H7 (cell line): ENCODE measurements around the gene RBMS2. TPM values are rescaled to one million over a fixed set of nuclear protein-coding genes. Genes with fewer than 3 reads are reported as not detected.

Experiments
- DNase-seq: peaks from one replicate; pipeline ENCODE4 v3.0.0; 2012
- H3K27me3 ChIP-seq: 2 replicates; pipeline ENCODE4 v1.6.0; 2011; ENCODE audit warnings: mild to moderate bottlenecking, low read length; ENCODE audit not compliant: control insufficient read depth, insufficient read depth
- H3K36me3 ChIP-seq: replicated peaks from 2 replicates; pipeline ENCODE4 v1.5.1; 2011; ENCODE audit warnings: low read length; ENCODE audit not compliant: control insufficient read depth, insufficient read depth
- H3K4me3 ChIP-seq: 2 replicates; pipeline ENCODE4 v1.5.1; 2011; ENCODE audit warnings: low read depth, mild to moderate bottlenecking, control low read depth, low read length, moderate library complexity; ENCODE audit not compliant: insufficient read depth
- total RNA-seq: library from RNA; depleted of rRNA; stranded (reverse); fragments of >200 nt; shearing (Covaris generic); gene quantifications from 2 replicates; pipeline ENCODE4 v1.2.3, GENCODE V29; 2014

RBMS2 gene
- total RNA-seq, 1 experiment from 2014 or later, result 6.1 TPM

- DNase-seq, result no peak
- Histone ChIP-seq H3K36me3 (peaks cover 48% of the 10 kb centered on the region), H3K4me3 (no peak overlapping the region)
These were observed 94.6 kb downstream of the RBMS2 start for GRCh38 chr12:56616244-56616643.

GRCh38 chr12:56616925-56617324 is 95.3 kb downstream of the RBMS2 start:
- Histone ChIP-seq H3K27me3 (no peaks in the 10 kb centered on the region), H3K36me3 (peaks cover 41% of the 10 kb centered on the region), H3K4me3 (no peak overlapping the region)
- no peak for DNase-seq

More at GRCh38 chr12:56616244-56616643, 94.6 kb downstream of the RBMS2 start:
- no peaks in the 10 kb centered on the region for H3K27me3 ChIP-seq

DNA sequence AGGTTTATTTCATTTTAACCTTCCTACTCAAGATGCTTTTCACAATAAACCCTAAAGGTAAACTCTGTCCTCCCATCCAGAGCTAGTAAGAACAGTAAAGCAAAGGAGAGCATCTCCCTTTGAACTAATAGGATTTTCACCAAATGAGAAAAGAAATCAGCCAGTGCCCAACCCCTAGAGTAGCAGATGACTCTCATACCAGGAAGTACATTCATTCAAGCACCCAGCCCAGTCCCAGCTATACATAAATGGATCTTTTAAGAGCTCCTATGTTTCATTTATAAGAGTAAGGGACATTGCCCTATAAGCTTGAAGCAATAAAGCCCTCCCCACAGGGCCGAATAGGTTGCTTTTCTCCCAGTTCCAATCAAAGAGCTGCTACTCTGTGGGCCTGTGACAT is 100.9 kb downstream of the RBMS2 start:
- H3K4me3 ChIP-seq, result no peak overlapping the region
- no peaks in the 10 kb centered on the region for H3K27me3 ChIP-seq
- peaks cover under 1% of the 10 kb centered on the region for H3K36me3 ChIP-seq
- no peak for DNase-seq

- Histone ChIP-seq H3K4me3 (no peak overlapping the region), H3K36me3 (no peaks in the 10 kb centered on the region; the same call in 1 of the 2 replicates), H3K27me3 (no peaks in the 10 kb centered on the region)
- no peak for DNase-seq
These were observed 105.1 kb downstream of the RBMS2 start for GRCh38 chr12:56626701-56627100.

DNA sequence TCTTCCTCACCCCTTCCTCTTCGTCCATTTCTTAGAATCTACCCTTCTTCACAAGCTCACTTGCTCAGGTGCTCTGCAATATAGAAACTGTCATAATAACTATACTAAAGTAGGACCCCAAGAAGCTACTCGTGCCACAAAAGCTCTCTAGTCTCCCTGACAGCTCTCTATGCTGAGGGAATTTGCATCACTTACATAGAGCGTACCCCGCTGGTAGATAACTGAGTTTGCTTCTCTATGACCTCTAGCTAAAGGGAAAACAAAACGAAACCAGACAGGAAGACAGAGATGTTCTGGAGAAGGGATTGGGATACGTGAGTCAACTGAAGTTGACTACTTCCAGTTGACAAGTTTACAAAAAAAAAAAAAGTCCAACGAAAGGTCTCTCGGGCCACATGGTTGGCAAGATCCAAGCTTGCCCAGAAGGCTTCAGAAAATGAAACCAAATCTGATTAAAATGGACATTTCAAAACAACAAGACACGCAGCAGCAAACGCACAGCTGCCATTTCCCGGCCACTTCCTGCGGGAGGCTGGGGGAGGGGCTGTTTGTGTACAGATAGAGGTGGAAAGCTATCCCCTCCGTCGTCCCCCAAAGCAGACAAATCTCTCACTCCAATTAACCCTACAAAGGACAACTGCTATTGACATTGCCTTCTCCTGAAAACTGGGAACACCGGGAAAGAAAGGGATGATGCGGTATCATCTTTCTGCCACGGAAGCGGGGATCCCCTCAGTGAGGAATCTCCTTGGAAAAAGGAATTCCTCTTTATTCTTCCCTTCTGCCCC is 107.2 kb downstream of the RBMS2 start:
- Histone ChIP-seq H3K27me3 (no peaks in the 10 kb centered on the region), H3K36me3 (no peaks in the 10 kb centered on the region; the same call in 1 of the 2 replicates), H3K4me3 (peak overlapping the region; percentile 87)
- peak; percentile 67 for DNase-seq

- no peaks in the 10 kb centered on the region; the same call in 1 of the 2 replicates for H3K36me3 ChIP-seq
- no peaks in the 10 kb centered on the region for H3K27me3 ChIP-seq
- no peak for DNase-seq
- peak overlapping the region; percentile 87 for H3K4me3 ChIP-seq
These were observed 108.0 kb downstream of the RBMS2 start for GRCh38 chr12:56629459-56630179.

GRCh38 chr12:56630180-56630632 is 108.6 kb downstream of the RBMS2 start, which contains the start of gene BAZ2A:
Gene BAZ2A, minus strand, starts transcription at chr12:56630326. Its CDS starts 12,796 bp downstream, at chr12:56617530.
- DNase-seq, result peak; percentile 98
- H3K36me3 ChIP-seq, result no peaks in the 10 kb centered on the region; the same call in 1 of the 2 replicates

GRCh38 chr12:56631790-56632700 is 110.4 kb downstream of the RBMS2 start:
- peak; percentile 92 for DNase-seq
- Histone ChIP-seq H3K4me3 (no peak overlapping the region), H3K27me3 (no peaks in the 10 kb centered on the region), H3K36me3 (no peaks in the 10 kb centered on the region)

More at GRCh38 chr12:56630180-56630632, 108.6 kb downstream of the RBMS2 start, which contains the start of gene BAZ2A:
- Histone ChIP-seq H3K27me3 (no peaks in the 10 kb centered on the region), H3K4me3 (peak within 1 kb of the TSS; percentile 87)

- H3K4me3 ChIP-seq, result no peak overlapping the region
- DNase-seq, result peak; percentile 40
These were observed 111.3 kb downstream of the RBMS2 start for GRCh38 chr12:56632701-56633467.

GRCh38 chr12:56633468-56634241 is 112.0 kb downstream of the RBMS2 start:
- no peaks in the 10 kb centered on the region for H3K27me3 ChIP-seq
- H3K36me3 ChIP-seq, result peaks cover 6% of the 10 kb centered on the region
- DNase-seq, result no peak
- peak overlapping the region; percentile 87 for H3K4me3 ChIP-seq

More at GRCh38 chr12:56632701-56633467, 111.3 kb downstream of the RBMS2 start:
- Histone ChIP-seq H3K36me3 (no peaks in the 10 kb centered on the region; the same call in 1 of the 2 replicates), H3K27me3 (no peaks in the 10 kb centered on the region)

- DNase-seq, result peak; percentile 91
- Histone ChIP-seq H3K27me3 (no peaks in the 10 kb centered on the region), H3K4me3 (peak overlapping the region; percentile 87), H3K36me3 (peaks cover 11% of the 10 kb centered on the region)
These were observed 112.7 kb downstream of the RBMS2 start for GRCh38 chr12:56634242-56634836.

DNA sequence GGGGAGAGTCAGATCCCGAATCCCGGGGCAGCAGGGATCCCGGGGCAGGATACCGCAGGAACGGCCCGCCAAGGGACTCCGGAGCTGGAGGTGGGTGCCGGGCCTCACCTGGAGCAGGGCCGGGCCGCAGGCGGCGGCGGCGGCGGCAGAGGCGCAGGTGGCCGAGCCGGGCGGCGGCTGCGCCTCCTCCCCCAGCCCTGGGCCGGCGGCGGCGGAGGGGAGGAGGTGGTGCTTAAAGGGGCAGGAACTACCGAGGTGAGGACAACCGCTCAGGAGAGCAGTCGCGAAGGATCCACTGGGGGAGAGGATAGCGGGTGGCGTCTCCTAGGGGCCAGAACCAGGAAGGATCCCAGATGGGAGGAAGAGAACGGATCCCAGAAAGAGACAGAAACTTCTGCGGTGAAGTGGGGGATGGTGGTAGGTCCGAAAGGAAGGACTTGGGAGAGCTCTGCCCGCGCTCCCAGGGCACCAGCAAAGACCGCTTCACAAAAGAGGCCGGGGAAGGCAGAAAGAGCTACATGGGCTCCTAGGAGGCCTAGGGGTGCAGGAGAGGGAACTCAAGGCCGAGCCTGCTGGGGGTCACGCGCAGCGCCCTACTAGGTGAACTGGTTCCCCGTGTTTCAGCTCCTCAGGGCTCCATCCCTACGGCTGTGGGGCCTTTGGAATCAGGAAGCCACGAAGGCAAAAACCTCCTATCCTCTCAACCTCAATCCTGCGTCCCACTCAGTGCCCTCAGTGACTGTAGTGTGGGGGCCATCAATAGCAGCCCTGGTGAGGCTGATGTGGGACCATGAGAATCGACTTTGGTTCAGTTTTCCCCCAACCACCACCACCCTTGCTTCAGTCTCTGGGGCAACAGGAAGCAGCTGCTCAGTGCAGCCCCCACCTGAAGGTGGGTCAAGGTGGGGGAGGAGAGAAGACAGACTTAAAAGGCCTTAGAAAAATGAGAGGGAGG is 113.5 kb downstream of the RBMS2 start:
- Histone ChIP-seq H3K4me3 (peak overlapping the region; percentile 87), H3K36me3 (peaks cover 17% of the 10 kb centered on the region), H3K27me3 (no peaks in the 10 kb centered on the region)
- peak; percentile 89 for DNase-seq
